SKM-1 treated with dmso at 0.1 percent for 144 hours (cell line): ENCODE measurements around the gene ODC1.
A peak's percentile ranks its signal among the peaks of the same experiment; 100 is the strongest.

ENCODE experiments used
- DNase-seq: peaks from one replicate; lab custom pipeline; 2025; ENCODE audit not compliant: unreplicated experiment; lab: John Stamatoyannopoulos, UW

ODC1 gene

DNA sequence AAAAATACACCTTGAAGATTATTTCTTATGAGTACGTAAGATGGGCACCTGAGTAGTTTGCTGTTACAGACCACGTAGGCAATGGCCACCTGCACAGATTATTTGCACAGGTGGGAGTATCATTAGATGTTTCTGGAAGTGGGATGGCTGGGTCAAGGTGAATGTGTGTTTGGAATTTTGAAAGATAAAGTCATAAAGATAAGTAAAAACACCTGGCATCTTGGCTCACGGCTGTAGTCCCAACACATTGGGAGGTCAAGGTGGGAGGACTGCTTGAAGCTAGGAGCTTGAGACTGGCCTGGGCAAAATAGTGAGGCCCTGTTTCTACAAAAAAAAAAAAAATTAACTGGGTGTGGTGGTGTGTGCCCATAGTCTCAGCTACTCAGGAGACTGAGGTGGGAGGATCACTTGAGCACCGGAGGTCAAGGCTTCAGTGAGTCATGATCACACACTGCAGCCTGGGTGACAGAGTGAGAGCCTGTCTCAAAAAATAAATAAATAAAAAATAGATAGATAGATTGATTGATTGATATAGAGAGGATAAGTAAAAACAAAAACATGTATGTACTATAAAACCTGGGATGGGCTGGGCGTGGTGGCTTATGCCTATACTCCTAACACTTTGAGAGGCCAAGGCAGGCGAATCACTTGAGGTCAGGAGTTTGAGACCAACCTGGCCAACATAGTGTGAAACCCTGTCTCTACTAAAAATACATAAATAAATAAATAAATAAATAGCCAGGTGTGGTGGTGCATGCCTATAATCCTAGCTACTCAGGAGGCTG is 30.4 kb downstream of the ODC1 start:
- no peak for DNase-seq

DNA sequence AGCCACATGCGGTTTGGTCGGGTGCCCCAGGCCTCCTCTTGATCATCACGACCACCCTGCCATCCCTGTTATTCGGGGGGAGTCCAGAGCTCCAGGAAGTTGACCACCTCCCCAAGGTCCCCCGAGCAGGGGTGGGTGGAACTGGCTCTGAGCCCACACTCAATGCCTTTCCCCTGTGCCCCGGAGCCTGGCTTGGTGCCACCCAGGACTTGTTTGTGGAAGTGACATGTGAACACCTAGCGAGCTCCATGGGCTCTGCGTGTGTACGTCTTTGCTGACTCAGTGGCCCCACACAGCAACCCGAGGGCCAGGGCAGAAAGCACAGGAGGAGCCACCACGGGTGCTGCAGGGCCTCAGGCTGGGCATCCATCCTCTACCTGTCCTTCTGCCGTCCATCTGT is 32.5 kb downstream of the ODC1 start:
- no peak for DNase-seq

DNA sequence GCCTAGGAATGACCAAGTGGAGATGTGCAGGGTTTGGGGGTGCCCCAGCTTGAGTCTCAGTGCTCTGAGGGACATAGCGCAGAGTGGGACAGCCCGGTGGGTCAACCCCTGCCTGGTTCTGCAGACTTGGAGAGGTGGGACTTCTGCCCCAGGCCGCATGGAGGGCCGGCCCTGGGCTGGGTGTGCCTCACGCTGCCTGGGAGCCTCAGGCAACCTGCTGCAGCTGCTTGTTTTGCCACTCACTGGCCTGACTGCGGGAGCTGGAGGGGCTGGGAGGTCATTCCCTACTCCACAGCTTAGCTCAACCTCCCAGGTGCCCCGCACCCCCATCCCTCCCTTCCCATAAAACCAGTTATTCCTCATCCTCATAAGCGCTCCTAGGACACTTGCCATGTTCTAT is 33.1 kb downstream of the ODC1 start:
- DNase-seq: no peak

DNA sequence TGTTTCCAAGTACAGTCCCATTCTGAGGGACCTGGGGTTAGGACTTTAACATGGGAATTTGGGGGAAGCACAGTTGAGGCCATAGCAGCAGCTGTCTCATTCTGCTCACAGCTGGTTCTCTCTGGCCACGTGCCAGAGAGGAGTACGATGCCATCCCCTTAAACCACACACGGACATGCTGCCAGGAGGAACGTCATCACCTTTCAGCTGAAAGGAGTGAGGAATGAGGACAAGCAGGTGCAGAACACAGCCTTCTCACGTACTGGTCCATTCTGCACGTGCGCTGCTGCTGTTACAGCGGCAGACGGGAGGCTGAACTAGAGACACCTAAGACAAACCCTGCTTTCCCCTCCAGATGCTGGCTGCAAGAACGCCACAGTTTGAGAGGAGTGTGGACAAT is 33.5 kb downstream of the ODC1 start:
- DNase-seq: no peak

DNA sequence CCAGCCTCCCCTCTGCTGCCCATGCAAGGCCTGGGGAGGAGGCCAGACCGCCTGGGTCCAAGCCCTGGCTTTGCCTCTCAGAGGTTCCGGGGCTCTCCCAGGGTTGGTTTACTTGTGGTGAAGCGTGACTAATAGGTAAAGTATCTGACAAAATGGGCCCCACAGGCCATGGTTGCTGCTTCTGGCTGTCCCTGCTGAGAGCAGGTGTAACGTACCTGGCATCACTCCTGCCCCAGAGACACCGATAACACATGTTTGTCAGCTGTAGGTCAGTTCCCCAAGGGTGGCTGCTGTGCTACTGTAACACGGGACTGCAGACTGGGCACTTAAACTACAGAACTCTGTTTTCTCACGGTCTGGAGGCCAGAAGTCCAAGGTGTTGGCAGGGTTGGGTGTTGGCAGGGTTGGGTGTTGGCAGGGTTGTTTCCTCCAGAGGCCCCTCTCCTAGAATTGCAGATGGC is 34.1 kb downstream of the ODC1 start:
- no peak for DNase-seq

DNA sequence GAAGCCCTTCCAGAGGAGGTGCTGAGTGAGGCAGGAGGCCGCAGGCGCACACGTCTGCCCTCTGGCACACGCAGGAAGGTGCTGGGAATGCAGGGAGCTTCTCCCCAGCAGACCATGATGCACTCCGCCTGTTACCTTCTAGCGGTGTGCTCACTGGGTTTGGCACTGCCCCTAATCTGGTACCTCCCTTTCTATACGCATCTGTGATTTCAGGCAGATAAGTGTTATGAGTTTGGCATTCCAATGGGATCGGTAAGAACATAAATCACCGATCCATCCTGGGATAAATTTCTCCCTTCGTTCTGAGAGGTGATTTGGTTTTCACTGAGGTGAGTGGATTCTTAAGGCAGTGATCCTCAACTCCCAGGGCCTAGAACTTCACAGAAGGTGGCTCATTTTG is 34.6 kb downstream of the ODC1 start:
- no peak for DNase-seq

DNA sequence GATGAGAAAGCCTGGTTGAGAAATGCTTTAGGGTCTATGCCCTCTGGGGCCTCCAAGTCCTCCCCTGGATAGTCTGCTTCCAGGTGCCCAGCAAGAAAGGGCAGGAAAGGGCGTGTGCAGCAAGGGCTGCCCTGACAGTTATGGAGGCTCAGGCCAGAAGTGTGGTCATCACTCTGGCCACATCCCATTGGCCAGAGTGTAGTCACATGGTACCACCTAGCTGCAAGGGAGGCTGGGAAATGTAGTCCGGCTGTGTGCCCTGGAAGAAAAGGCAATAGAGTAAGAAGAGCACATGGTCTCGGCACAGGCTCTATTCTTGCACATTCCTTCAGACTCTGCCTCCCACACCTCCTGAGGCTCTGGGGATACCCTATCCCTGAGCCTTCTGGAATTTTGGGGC is 35.7 kb downstream of the ODC1 start:
- peak; percentile 31 for DNase-seq

DNA sequence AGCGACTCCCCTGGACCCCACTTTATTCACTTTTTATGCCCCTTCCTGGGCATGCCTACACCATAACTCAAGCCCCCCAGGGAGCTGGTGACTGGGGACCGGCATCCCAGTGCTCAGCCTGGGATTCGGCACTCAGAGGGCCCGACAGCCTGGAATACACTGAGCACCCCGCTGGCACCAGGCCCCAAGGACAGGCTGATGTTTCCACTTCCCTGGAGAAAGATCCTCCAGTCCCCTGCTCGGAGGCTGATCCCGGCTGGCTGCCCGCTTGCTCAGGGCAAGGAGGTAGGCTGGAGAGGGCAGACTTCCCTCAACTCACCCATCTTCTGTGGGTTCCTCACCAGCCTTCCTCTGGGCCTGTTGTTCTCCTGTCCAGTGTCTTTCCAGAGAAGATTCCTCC is 36.6 kb downstream of the ODC1 start:
- DNase-seq: no peak

DNA sequence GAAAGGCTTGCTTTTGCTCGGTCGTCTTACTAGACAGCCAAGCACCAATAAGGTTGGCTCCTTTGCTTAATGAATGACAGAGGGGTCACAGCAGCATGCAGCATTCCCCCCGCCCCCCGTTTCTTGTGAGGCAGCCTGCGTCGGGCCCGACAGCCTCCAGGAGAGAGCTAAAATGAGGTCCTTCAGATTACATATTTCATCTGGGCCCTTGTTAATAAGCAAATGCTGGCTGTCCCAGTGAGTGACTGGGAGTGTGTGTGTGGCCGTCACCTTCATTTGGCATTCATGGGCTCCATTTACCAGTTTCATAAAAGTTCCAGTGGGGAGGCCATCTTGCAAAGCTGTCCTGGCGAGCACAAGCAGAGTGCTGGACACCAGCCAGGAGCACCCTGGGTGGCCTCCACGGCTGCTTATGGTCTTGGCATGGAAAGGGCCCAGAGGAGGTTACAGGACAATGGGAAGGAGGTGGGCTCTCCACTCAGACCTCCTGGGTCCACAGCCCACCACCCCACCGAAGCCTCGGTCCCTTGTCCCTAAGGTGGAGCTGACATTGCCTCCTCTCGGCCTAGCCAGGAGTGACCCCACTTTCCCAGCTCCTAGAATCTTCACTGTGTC is 37.2 kb downstream of the ODC1 start:
- no peak for DNase-seq

DNA sequence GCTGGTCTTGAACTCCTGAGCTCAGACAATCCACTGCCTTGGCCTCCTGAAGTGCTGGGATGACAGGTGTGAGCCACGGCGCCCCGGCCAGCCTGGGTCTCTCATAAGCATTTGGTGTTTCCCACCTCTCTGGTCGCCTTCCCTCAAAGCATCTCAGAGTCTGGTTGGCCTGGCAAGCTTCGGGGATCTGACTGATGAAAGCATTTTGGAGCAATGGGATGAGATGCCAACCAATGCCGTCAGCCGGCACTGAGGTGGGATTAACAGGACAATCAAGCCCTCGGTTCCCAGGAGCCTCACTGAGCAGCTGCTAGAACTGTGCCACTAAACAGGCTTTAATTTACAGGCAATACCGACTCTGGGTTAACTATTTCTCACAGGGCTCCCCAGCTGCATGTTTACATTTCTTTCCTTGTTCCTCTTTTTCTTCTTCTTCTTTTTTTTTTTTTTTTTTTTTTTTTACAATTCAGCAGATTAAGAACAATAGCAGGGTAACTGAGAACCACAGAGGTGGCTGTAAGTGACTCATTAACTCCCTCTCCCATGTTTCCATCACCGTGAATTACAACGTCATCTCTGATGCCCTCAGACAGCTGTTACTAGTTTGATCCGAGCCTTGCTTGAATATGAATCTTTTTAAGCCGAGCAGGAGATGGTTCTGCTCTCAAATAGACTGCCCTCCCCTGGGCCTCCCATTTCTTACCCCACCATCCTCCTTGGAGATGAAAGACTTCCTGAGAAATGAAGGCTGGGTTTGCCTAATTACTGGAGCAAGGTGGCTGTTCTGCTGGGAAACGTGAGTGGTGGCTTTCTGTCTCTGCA is 37.9 kb downstream of the ODC1 start:
- peak; percentile 85 for DNase-seq

DNA sequence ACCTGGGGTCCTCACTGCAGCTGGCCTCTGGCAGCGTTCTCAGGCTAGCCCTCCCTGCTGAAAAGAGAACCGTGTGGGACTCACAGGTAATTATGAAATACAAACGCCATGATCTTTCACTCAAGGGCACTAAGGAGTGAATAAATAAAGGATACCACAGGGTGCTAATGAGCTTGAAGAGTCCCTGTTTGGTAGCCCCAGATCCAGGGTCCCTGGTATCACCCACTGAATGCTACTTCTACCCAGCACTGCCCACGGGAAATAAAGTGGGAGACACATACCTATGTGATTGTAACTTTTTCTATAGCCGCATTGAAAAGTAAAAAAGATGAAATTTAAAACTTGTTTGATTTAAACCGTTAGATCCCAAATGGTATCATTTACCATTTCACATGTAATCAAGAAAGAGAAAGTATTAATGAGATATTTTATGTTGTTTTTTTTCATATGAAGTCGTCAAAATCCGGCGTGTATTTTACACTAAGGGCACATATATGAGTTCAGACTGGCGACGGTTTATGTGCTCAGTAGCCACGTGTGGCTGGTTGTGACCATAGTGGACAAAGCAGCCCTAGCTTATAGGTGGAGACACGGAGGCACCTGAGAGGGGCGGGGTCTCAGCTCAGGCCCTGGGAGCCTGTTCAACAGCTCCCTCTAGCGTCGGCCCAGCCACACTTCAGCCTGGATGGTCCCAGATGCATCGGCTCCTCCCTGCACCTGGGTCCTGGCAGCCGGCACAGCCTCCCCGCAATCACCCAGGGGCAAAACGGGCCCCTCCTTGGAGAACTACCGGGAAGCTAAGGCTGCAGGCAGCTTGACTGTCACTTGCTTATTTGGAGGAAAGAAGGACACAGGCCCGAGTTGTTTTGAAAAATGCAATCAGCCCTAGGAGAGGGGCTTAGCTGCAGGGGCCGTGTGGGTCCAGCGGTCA is 39.2 kb downstream of the ODC1 start:
- peak; percentile 39 for DNase-seq

DNA sequence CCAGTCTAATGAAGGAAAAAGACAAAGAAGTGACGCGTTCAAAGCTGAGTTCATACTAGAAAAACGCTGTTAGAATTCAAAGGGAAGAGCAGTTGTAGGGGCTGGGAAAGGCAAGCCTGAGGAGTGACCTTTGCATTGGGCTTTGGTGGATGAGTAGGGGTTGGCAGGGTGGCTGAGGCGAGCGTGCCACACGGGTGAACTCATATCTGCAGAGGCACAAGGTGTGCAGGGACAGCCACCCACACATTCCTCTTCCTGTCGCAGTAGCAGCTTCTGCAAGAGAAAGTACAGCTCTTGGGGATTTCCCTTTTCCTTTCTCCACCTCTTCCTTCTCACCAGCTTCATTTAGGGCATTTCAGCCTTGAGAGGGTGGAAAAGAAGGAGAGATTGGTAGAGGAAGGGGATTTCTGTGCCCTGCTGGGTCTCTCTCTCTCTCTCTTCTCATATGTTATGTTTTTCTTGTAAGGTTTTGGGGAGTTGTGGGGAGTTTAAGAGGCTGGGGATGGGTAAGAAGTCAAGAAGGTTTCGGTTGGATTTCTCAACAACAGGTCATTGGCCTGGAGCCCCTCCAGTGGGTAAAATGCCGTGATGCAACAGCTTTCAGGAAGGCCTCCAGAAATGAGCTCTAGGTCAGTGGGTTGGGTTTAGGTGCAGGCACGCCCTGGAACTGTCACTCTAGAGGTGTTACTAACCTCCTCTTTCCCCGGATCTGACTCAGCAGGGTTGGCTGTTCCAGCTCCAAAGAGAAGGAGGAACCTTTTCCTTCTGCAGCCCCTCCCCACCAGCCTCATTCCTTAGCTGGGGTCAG is 40.1 kb downstream of the ODC1 start:
- peak; percentile 96 for DNase-seq

DNA sequence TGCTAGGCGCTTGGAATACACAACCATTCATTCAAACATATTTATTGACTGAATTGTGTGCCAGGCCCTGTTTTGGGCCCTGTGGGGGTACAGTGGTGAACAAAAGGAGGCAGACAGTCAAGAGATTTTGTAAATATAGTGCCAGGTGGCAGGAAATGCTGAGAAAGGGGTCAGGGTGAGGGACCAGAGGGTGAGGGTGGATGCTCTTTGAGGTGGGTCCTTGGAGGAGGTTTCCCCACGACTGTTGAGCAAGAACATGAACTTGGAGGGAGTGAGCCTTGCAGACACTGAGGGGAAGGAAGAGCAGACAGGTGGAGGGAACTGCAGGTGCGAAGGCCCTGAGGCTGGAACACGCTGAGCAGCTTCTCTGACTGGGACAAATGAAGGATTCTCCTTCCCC is 40.7 kb downstream of the ODC1 start:
- no peak for DNase-seq

DNA sequence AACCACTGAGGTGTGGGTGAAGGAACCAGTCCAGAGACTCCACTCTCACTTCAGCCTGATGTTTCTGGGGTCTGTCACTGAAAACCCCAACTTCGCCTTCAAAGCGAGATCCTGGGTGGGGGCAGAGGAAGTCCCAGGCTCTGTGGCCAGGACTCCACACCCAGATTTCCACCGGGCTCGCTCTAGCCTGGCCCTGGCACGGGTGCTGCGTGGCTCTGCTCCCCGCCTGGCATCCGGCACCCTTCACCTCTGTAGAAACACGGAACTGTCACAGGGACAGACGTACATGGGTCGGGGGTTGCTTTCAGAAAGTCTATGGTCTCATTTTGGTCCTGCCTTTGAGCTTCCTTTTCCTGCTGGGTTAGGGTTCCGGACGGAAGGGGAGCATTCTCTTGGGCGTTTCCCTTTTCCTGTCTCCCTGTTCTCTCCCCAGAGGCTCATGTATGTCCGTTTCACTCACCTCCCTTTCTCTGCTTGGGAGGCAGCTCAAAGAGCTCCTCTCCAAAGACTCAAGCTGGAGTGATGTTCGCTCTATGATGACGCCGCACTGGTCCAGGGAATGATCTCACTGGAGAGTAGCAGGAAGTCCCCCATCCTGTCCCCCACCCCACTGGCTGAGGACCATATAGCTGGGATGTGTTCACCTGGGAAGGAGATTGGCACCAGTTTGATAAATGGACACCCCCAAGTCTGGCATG is 41.5 kb downstream of the ODC1 start:
- no peak for DNase-seq

DNA sequence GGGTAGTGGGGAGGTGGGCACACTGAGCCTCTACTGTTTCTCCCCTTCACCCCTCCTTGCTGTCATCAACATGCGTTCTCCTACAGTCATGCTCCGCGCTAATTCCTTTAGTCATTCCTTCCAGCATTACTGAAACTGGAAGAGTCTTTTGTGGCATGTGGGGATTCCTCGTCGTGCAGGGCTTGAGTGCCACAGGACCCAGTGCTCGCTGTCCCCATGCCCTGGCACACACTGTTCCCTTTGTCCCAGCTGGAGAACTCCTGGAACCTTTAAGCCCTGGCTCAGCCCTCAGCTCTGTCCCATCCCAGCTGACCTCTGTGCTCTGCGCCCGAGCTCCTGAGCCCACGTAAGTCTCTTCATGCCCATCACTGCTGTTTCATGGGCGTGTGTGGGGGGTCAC is 42.1 kb downstream of the ODC1 start:
- DNase-seq: no peak

DNA sequence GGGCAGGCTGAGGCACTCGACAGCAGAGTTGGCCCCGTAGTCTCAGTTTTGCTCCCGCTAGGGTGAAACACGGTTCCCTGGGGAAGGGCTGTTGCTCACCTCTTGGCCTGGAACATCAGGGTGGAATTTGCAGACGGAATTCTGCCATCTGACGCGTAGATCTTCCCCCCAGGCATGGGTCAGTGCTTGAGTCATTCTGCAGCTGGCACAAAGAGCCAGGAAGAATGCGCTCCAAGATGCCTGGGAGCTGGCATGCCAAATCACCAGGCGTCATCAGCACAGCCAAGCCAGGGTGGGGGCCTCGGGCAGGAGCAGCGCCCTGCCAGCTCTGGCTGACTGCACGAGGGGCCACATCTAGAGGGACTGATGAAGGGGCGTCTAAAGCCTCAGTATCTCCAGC is 42.7 kb downstream of the ODC1 start:
- no peak for DNase-seq

DNA sequence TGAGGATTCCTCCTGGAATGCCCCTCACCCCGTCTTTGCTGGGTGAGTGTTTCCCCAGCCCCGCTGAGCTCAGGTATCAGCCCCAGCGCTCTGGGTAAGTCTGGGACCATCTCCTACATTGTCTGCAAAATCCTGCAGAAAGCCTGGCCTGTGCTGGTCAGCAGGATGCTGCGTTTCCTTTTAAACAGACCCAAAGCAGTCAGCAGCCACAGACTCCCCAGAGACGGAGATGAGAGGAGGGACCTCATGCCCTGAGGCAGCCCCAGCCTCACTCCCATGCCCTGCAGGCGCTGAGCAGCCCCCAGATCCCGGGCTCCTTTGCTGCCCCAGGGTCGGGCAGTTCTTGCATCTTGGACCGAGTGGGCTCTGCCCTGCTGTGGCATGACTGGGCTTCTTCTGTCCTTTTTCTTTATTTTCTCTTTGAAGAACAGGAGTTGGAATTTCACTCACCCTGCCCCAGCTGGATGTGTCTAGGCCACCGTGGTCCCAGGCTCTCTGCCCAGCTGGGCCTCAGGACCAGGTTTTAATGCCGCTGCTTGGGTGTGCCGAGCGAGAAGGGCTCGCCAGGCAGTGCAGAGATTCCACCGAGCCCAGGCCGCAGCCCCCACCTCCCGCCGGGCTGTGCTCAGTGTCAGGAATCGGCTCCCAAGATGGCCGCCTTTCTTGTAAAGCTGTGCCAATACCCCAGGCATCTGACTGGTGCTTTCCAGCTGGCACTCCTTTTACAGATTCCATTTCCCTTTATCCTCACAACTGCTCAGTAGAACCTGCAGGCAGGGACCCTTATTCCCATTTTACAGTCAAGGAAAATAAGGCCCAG is 43.6 kb downstream of the ODC1 start:
- DNase-seq: no peak

DNA sequence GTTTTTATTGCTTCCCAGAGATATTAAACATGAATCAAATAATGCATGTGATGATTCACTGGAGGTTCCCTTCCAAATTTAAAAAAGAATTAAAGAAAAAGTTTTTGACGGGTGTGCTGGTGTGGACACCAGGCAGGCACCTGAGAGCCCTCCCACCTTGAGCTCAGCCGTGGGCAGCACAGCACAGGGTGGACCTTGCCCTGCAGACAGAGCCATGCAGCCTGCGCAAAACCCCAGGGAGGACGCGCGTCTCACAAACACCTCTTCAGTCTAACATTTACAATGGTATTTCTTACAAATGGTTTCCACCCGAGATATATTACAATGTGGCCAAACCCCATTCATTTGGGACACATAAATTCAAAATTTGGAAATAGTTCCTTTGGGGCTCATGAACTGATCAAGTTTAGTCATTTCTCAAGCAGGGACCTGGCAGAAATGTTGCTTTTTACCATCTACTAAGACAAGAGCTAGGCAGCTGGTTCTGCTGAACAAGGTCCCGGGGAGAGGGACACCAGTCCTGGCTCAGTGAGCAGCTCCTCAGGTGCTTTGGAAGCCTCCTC is 45.4 kb downstream of the ODC1 start:
- DNase-seq: no peak
